Heart left ventricle (tissue), 13 donors: ENCODE measurements around the gene GYPA.

ENCODE experiments used
- POLR2A ChIP-seq, 2 donors: fragments of 450-650 bp; IDR thresholded peaks; one replicate each; pipeline ENCODE4 v1.6.1; 2017; ENCODE audit warnings: antibody characterized with exemption in 2 of 2, mild to moderate bottlenecking in 2 of 2, moderate library complexity in 2 of 2
- TF ChIP-seq, protein P1 (sequence below), 12 donors: fragments of 200-600 bp; sonication (generic) in 4 of 12; IDR thresholded peaks; one replicate each; pipeline versions ENCODE4 v1.5.0 to v1.8.0; 2018 to 2022; ENCODE audit warnings: antibody characterized with exemption in 12 of 12, mild to moderate bottlenecking in 5 of 12
- donor health status: ischemic (EF 13 %, LVEDD 7.1; RV severe dilation, severe dysfunction).
- donor health status: DM: no; HTN: yes; CAD: no.
- donor health status: DM: no; HTN: no; CAD: no.
- donor health status: ischemic (EF 25% LVEDD 6.9; RV normal size, moderate dysfunction).
- donor health status: ischemic (EF 25% LVEDD 5.7; RV mildly dilated, moderate dysfunction).
- donor health status: ischemic (EF 35%, LVEDD 5.7; RV mildly dilated, moderate dysfunction).
- donor health status: nonischemic (EF 11% LVEDD 7.7; RV severe dilation, severe dysfunction).
- donor health status: DM: yes; HTN: yes; CAD: no.
- donor health status: PGD.
- donor health status: ischemic (EF 29% LVEDD 5.4; RV normal size, mild dysfunction).
- donor health status: nonischemic (EF 23%, LVEDD 6.1; RV moderate dilation, normal function).

DNA sequence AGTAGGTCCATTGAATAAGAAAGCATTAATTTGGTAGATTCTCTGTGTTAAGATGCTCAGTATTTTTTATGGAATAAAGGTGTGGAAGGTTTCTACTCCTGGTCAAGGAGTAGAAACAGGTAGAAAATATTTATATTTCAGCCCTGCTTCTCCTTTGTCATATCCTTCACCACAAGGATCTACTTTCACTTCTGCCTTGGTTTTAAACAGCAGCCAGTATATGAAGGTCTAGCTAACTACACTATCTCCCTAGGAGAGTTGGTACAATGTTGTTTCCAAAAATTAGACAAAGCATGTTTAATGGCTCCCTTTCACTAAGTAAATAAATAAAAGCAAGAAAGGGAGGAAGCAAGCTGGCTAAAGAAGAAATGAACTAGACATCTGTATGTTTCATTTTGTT is 44.6 kb upstream of the GYPA start:
- TF ChIP-seq, protein P1, sequence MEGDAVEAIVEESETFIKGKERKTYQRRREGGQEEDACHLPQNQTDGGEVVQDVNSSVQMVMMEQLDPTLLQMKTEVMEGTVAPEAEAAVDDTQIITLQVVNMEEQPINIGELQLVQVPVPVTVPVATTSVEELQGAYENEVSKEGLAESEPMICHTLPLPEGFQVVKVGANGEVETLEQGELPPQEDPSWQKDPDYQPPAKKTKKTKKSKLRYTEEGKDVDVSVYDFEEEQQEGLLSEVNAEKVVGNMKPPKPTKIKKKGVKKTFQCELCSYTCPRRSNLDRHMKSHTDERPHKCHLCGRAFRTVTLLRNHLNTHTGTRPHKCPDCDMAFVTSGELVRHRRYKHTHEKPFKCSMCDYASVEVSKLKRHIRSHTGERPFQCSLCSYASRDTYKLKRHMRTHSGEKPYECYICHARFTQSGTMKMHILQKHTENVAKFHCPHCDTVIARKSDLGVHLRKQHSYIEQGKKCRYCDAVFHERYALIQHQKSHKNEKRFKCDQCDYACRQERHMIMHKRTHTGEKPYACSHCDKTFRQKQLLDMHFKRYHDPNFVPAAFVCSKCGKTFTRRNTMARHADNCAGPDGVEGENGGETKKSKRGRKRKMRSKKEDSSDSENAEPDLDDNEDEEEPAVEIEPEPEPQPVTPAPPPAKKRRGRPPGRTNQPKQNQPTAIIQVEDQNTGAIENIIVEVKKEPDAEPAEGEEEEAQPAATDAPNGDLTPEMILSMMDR (IDR thresholded peaks at IDR 0.05), result no peak
- TF ChIP-seq POLR2A (IDR thresholded peaks at IDR 0.05), result no peak
